ENCODE data around the gene TIMM17A. TPM values are rescaled to one million over a fixed set of nuclear protein-coding genes. Genes with fewer than 3 reads are reported as not detected.
A peak's percentile ranks its signal among the peaks of the same experiment; 100 is the strongest.

TIMM17A gene
- polyA plus RNA-seq, 1 experiment = 54.6 TPM

DNA sequence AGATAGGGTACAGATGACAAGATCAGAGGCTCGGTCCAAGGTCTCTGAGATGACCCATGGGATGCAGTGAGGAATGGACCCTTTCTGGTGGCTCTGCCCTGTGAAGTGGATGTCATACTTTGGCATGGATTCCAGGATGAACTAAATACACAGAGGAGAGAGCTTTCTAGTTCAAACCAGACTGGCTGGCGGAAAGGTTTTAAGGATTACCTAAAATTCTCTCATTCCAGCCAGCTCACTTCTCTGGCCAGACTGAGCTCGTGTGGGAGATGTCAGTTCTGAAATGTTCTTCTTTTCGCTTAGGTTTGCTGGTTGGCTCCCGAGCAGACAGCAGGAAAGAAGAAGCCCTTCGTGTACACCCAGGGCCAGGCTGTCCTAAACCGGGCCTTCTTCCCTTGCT is 33.3 kb downstream of the TIMM17A start:
- peaks cover 29% of the 10 kb centered on the region for H3K36me3 ChIP-seq (ENCODE audit: control insufficient read depth, insufficient read depth, low read length)
- CTCF ChIA-PET = interaction anchor here (0.6 to 1.6 kb wide), 7 partner anchors 8 to 308 kb away, joined by 3 to 10 read pairs (median 3); no protein-coding TSS in a partner anchor
- TF ChIP-seq, protein P1, sequence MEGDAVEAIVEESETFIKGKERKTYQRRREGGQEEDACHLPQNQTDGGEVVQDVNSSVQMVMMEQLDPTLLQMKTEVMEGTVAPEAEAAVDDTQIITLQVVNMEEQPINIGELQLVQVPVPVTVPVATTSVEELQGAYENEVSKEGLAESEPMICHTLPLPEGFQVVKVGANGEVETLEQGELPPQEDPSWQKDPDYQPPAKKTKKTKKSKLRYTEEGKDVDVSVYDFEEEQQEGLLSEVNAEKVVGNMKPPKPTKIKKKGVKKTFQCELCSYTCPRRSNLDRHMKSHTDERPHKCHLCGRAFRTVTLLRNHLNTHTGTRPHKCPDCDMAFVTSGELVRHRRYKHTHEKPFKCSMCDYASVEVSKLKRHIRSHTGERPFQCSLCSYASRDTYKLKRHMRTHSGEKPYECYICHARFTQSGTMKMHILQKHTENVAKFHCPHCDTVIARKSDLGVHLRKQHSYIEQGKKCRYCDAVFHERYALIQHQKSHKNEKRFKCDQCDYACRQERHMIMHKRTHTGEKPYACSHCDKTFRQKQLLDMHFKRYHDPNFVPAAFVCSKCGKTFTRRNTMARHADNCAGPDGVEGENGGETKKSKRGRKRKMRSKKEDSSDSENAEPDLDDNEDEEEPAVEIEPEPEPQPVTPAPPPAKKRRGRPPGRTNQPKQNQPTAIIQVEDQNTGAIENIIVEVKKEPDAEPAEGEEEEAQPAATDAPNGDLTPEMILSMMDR (IDR thresholded peaks at IDR 0.05; ENCODE audit: insufficient read depth, low read depth, low read length) = no peak
- no peak for DNase-seq (ENCODE audit: low read depth)
- POLR2A ChIA-PET = no interaction called here
- no peak overlapping the region for H3K4me3 ChIP-seq (ENCODE audit: low read depth, low read length)
- no peaks in the 10 kb centered on the region for H3K27me3 ChIP-seq (ENCODE audit: control insufficient read depth, insufficient read depth, low read length)

DNA sequence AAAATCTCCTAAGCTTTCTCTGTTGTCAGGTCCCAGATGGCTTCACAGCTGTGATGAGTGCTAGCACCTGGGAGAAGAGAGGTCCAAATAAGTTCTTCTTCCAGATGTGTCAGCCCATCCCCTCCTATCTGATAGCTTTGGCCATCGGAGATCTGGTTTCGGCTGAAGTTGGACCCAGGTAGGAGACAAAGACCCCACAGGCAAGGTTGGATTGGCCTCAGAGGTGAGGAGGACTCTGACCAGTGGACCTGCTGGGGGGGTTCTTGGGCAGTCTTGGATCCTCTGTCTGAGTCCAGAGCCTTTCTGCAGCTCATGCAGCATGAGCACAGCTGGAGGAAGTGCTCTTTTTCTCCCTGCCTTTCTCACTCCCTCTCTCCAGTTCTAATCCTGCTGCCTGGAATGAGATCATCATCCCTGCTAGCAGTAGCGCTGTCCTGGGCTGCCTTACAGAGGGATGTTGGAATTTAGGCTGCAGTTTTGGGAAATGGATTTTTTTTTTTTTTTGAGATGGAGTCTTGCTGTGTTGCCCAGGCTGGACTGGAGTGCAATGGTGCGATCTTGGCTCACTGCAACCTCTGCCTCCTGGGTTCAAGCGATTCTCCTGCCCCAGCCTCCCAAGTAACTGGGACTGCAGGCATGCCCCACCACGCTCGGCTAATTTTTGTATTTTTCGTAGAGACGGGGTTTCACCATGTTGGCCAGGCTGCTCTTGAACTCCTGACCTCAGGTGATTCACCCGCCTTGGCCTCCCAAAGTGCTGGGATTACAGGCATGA is 34.2 kb downstream of the TIMM17A start:
- DNase-seq (ENCODE audit: low read depth) = no peak
- ChIA-PET CTCF (interaction anchor here (1.0 to 1.6 kb wide), 4 partner anchors 10 to 129 kb away, joined by 3 to 10 read pairs (median 4); no protein-coding TSS in a partner anchor), POLR2A (no interaction called here)
- no peaks in the 10 kb centered on the region for H3K27me3 ChIP-seq (ENCODE audit: control insufficient read depth, insufficient read depth, low read length)
- H3K36me3 ChIP-seq (ENCODE audit: control insufficient read depth, insufficient read depth, low read length) = peaks cover 29% of the 10 kb centered on the region
- no peak overlapping the region for H3K4me3 ChIP-seq (ENCODE audit: low read depth, low read length)
- TF ChIP-seq, protein P1 (IDR thresholded peaks at IDR 0.05; ENCODE audit: insufficient read depth, low read depth, low read length) = no peak

DNA sequence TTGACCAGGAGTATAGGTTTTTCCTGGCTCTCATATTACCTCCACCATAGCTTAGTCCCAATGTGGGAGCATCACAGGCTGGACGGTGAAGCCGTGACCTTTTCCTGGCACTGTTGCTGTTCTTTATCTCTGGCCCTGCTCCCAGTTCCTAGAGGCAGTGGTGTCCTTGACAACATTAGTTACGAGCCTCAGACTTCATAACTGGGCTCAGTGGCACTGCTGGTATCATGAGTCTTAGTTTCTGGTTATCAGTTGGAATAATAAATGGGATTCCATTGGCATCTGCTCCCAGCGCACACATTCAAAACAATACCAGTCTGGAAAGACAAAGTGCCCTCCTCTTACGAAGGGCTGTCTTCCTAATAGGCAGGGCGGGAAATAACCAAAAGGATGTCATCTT is 35.1 kb downstream of the TIMM17A start:
- CTCF ChIA-PET = interaction anchor here (1.5 kb wide), 1 partner anchor 9 kb away, joined by 3 read pairs; no protein-coding TSS in a partner anchor

DNA sequence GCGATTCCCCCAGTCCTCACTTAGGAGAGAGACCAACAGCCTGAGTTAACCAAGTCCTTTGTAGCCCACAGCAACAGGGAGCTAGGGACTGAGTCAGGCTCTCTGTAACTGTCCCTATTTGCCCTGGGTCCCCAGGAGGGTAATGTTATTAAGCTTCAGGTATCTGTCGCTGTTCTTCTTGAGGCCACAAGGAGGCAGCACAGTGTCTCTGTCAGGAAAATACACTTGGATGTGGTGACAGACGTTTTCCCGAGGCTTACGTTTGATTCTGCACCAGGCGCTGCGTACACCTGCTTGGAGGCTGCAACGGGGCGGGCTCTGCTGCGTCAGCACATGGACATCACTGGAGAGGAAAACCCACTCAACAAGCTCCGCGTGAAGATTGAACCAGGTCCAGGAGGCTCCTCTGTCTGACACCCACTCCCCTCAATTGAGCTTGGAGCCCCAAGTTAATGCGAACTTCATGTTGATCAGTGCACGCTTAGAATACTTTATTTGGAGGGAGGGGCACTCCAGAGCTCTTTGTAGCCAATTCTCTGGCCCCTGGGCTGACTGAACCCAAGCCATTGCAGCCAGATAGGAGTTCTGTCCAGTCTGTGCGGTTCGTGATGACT is 44.4 kb downstream of the TIMM17A start:
- peaks cover 33% of the 10 kb centered on the region for H3K36me3 ChIP-seq (ENCODE audit: control insufficient read depth, insufficient read depth, low read length)

More for the DNA sequence above, 35.1 kb downstream of the TIMM17A start:
- TF ChIP-seq, protein P1 (IDR thresholded peaks at IDR 0.05; ENCODE audit: insufficient read depth, low read depth, low read length) = no peak
- no peak for DNase-seq (ENCODE audit: low read depth)
- POLR2A ChIA-PET = no interaction called here
- Histone ChIP-seq H3K27me3 (ENCODE audit: control insufficient read depth, insufficient read depth, low read length) (no peaks in the 10 kb centered on the region), H3K4me3 (ENCODE audit: low read depth, low read length) (no peak overlapping the region), H3K36me3 (ENCODE audit: control insufficient read depth, insufficient read depth, low read length) (peaks cover 30% of the 10 kb centered on the region)

More for the DNA sequence above, 44.4 kb downstream of the TIMM17A start:
- DNase-seq (ENCODE audit: low read depth) = no peak
- Histone ChIP-seq H3K27me3 (ENCODE audit: control insufficient read depth, insufficient read depth, low read length) (no peaks in the 10 kb centered on the region), H3K4me3 (ENCODE audit: low read depth, low read length) (no peak overlapping the region)
- TF ChIP-seq, protein P1 (IDR thresholded peaks at IDR 0.05; ENCODE audit: insufficient read depth, low read depth, low read length) = peak; percentile 76
- ChIA-PET CTCF (interaction anchor here (0.6 to 24.4 kb wide), 26 partner anchors 8 to 469 kb away, joined by 3 to 642 read pairs (median 4); partner anchors contain the start of genes ELF3, GPR37L1 and SHISA4), POLR2A (no interaction called here)

All from BJ (cell line).